GM19193 (cell line): ENCODE measurements around the gene UBE2L3.
A peak's percentile ranks its signal among the peaks of the same experiment; 100 is the strongest.

Source experiments
- POLR2A ChIP-seq: IDR thresholded peaks from 4 replicates; pipeline ENCODE4 v1.6.1; 2011; ENCODE audit not compliant: insufficient read depth, insufficient read length; ENCODE audit errors: extremely low read depth

UBE2L3 gene

GRCh38 chr22:21642584-21643448 is 75.3 kb downstream of the UBE2L3 start:
- peak; percentile 26 for TF ChIP-seq POLR2A

DNA sequence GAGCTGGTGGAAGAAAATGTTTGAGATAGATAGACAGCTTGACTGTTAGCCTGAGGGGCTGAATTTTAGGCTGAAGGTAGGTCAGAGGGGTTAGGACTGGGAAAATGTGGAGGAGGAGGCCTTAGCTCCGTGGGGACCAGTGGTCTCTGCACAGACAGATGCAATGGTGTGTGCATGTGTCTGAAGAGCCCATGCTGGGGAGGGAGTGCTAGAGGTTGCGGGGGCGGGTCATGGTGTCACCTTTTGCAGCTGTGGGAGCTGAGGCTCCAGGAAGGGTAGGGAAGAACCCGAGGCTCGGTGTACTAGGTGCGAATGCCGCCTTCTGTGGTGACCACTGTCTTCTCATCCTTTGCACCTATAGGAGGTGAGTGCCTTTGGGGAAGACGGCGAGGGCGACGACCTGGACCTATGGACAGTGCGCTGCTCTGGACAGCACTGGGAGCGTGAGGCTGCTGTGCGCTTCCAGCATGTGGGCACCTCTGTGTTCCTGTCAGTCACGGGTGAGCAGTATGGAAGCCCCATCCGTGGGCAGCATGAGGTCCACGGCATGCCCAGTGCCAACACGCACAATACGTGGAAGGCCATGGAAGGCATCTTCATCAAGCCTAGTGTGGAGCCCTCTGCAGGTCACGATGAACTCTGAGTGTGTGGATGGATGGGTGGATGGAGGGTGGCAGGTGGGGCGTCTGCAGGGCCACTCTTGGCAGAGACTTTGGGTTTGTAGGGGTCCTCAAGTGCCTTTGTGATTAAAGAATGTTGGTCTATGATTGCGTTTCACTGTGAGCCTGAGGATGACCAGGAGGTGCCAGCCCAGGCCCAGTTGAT is 76.2 kb downstream of the UBE2L3 start:
- TF ChIP-seq POLR2A, result no peak

DNA sequence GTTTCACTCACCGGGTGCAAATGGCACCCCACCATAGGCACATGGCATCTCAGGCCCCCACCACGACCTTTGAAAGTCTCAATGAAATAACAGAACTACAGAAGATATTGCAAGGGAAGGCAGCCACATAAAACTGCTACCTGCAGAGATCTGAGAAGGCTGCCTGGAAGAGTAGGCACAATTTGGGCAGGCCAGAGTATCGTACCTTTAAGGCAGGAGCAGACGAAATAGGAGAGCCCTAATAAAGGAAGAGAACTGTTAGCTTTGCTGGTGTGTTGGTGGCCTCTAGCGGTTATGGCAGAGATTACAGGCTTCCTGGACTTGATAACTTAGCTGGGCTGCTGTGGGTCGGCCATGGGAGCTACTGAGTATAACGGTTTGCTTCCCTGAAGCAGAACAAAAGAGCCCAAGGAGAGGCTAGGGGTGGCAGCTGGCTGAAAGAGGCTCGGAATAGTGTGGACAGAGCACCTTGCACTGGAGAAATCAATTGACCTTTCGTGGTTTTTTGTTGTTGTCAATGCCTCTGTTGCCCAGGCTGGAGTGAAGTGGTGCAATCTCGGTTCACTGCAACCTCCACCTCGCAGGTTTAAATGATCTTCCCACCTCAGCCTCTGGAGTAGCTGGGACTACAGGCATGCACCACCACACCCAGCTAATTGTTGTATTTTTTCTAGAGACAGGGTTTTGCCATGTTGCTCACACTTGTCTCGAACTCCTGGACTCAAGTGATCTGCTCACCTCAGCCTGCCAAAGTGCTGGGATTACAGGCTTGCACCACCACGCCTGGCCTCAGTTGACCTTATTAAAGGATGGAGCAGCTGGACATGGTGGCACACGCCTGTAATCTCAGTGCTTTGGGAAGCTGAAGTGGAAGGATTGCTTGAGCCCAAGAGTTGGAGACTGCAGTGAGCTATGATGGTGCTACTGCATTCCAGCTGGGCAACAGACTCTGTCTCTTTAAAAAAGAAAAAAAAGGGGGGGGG is 79.4 kb downstream of the UBE2L3 start:
- TF ChIP-seq POLR2A, result no peak

- TF ChIP-seq POLR2A, result no peak
Observed at GRCh38 chr22:21650280-21650679, 82.8 kb downstream of the UBE2L3 start.

- no peak for TF ChIP-seq POLR2A
Observed at GRCh38 chr22:21650823-21651520, 83.5 kb downstream of the UBE2L3 start.

GRCh38 chr22:21651521-21652009 is 84.1 kb downstream of the UBE2L3 start:
- no peak for TF ChIP-seq POLR2A

- TF ChIP-seq POLR2A, result peak; percentile 69
Observed at GRCh38 chr22:21652010-21652546, 84.6 kb downstream of the UBE2L3 start.

DNA sequence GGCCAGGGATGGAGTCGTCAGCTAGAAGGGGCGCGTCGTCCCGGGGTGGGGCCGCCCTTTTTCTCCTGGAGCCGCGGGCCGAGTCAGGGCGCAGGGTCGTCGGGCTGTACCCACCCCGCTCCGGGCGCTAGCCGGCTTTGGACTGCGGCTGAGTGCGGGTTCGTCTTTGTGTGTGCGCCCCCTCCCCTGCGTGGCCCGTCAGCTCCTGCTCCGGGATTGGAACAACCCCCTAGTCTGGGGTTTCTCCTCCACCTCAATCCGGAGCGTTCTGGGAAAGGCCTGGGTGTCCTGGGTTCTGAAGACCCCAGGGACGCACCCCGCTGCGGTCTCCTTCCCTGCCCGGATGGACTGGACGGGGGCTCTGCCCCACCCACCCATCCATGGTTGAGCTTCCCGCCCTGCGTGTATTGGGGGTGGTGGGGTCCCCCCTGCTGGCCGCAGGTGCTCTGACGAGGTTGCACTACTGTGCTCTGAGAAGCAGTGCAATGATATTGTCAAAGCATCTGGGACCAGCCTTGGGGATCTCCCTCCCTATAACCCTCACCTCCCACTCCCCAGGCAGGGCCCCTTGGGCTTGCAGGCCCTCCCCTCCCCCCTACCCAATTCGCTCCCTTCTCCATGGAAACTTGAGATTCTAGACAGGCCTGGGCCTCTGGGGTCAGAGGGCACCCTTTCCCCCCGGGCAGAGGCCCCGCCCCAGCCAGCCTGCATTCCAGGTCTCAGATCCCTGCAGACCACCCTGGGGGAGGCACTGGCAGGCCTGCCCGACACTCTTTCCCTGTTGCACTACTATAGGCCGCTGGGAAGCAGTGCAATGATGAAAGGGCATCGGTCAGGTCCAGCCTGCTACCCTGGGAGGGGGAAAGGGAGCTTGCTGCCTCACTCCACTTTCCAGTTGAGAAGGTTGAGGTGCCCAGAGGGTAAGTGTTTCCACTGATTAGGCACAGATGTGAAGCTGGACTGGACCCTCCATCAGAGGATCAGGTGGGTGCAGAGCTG is 85.3 kb downstream of the UBE2L3 start:
- no peak for TF ChIP-seq POLR2A

DNA sequence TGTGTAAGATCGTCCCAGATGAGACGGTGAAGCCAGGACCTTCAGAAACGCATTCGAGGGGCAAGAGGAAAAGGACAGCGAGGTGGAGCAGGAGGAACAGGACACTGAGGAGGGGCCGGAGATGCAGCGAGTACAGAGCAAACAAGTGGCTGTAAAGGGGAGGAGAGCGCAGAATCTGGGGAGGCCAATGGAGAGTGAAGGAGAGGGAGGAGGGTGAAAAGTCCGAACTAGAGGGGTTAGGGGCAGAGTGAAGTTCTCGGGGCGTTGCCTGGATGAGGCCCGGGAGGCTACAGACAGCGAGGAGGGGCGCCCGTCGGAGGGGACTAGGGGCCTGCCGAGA is 89.5 kb downstream of the UBE2L3 start:
- no peak for TF ChIP-seq POLR2A

DNA sequence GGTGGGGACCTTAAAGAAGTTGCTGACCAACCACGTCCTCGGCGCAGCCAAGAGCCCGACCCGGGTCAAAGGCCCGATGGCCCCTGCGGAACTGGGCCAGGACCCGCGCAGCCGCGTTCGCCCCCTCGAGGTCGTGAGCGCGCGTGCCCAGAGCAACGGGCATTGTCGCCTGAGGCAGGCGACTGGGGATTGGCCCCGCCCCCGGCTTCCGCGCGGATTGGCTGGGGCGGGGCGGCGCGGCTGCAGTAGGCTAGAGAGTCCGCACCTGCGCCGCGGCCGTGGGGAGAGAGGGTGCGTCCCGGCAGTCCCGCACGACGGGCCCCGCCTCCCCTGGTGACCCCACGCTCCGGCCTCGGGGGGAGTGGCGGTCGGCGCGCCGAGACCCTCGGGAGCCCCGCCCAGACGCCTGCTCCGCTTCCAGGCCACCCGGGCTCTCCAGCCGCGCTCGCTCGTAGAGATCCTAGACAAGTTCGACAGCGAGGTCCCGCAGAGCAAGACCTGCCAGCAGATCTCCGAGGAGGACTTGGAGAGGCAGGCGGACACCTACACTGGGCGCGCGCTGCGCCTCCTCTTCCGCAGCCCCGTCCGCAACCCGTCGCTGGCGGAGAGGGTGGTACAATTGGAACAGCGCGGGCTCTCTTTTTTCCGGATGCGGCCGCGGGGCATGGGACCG is 90.0 kb downstream of the UBE2L3 start:
- peak; percentile 50 for TF ChIP-seq POLR2A

DNA sequence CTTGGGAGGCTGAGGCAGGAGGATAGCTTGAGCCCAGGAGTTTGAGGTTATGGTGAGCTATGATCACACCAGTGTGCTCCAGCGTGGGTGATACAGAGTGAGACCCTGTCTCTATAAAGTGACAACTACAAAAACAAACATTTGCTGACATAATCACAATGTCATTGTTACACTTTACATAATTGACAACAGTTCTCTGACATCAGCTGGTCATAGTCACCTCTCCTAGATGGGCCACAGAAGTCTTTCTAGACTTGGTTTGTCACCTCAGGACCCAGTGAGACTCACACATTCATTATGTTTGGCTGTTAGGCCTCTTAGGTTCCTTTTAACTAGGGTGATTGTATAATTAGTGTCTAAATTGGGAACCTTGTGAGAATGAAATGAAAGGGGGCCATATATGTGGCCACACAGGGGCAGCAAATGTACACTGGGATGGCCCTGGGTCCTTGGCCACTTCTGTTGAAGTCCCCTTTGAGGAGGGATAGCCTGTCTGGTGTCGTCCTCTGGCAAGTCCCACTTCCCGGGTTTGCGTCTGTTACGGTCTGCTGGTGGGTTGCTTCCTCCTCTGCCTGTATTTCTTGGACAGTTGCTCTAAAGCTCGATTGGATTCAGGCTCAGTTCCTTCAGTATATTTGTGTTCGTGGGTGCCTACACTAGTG is 92.5 kb downstream of the UBE2L3 start:
- TF ChIP-seq POLR2A, result no peak

GRCh38 chr22:21660904-21661303 is 93.4 kb downstream of the UBE2L3 start:
- TF ChIP-seq POLR2A, result no peak
